ENCODE results near the gene PRAC1.

- TF ChIP-seq EZH2 (optimal IDR thresholded peaks at IDR 0.05; ENCODE audit: low read depth, low read length) (no peak), CTCF (IDR thresholded peaks at IDR 0.05; ENCODE audit: low read length) (no peak)
These were observed 29.5 kb upstream of the PRAC1 start for GRCh38 chr17:48751733-48752398.
